GF-D8 (cell line): Measurements from ENCODE around the gene PKIB.
"Not testable (repeated sequence)": the region's sequence is repeated elsewhere in the genome, so short reads cannot be mapped to it uniquely, and the experiment has no call there.

ENCODE experiments used
- DNase-seq: peaks from one replicate; lab custom pipeline; 2025; lab: John Stamatoyannopoulos, UW

PKIB gene, protein sequence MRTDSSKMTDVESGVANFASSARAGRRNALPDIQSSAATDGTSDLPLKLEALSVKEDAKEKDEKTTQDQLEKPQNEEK

GRCh38 chr6:122609881-122610689 lies at the start of gene PKIB:
TSS of gene PKIB (plus strand) at chr6:122610405. CDS start at chr6:122717795, 107,390 bp downstream.
- DNase-seq, result no peak

DNA sequence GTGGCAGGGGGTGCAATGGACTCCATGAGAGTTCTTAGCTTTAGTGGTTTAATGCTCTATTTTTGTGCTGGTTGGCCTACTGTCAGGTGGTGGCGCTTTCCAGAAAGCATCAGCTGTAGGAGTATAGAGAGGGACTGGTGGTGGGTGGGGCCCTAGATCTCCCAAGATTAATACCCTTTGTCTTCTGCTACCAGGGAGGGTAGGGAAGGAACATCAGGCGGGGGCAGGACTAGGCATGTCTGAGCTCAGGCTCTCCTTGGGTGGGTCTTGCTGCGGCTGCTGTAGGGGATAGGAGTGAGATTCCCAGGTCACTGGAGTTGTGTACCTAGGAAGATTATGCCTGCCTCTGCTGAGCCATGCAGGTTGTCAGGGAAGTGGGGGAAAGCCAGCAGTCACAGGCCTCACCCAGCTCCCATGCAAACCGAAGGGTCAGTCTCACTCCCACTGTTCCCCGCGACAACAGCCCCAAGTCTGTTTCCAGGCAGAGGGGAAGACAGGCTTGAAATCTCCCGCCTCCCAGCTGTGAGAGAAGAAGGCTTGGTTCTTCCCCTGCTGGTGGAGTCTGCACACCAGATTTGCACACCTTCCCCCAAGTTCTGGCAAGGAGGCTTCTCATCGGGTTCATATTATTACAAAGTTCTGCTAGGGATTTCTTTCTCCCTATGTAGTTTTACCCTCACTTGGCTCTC lies 46.7 kb upstream of the PKIB start:
- no peak for DNase-seq

DNA sequence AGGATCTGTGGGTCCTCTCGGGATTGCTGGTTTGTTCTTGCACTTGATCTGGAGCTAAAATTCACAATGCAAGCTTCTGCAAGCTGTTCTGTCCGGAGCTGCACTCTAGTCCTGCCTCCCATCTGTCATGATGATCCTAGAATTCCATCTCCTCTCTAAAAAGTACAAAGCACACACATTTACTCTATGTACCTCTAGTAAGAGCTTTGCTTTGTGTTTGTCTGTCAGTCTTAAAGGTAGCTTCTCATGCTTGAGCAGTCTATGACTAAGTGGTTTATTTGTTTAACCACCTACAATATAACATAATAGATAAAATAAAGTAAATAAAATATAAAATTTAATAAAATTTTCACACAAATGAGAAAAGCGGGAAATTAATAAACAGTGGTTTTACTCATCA lies 46.0 kb upstream of the PKIB start:
- no peak for DNase-seq

GRCh38 chr6:122565708-122566107 lies 44.5 kb upstream of the PKIB start:
- DNase-seq, result no peak

- no peak for DNase-seq
Measured at GRCh38 chr6:122567034-122567433, 43.2 kb upstream of the PKIB start.

- no peak for DNase-seq
Measured at GRCh38 chr6:122568350-122568749, 41.9 kb upstream of the PKIB start.

GRCh38 chr6:122568797-122569221 lies 41.4 kb upstream of the PKIB start:
- DNase-seq, result no peak

GRCh38 chr6:122569230-122569771 lies 40.9 kb upstream of the PKIB start:
- DNase-seq, result no peak

- no peak for DNase-seq
Measured at GRCh38 chr6:122571888-122572287, 38.3 kb upstream of the PKIB start.

DNA sequence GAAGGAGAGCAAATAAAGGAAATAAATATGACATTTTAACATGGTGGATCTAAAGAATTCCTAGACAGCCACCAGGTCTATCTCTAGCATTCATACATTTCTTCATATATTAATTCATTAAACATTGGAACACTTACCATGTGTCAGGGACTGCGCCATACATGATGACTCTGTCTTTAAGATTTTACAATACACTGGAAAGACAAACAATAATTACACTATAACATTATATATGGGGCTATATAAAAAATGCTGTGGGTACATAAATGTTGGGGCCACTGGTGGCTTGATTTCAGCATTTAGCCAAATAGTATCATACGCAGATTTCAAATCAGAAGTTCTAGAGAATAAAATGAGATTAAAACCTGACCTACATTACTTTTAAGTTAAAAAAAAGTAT lies 33.3 kb upstream of the PKIB start:
- no peak for DNase-seq

DNA sequence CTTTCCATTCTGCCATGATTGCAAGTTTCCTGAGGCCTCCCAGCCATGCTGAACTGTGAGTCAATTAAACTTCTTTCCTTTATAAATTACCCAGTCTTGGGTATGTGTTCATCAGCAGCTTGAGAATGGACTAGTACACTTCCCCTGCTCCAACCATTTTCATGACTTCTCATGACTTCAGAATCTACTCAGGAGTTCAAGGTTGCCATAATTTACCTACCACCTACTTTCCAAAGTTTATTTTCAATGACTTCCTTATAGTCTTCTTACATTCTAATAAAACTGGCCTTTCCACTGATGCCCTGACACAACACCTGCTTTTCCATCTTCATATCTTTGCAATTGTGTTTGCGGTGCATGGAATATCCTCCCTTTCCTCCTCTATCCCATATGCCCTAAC lies 31.2 kb upstream of the PKIB start:
- DNase-seq, result no peak

DNA sequence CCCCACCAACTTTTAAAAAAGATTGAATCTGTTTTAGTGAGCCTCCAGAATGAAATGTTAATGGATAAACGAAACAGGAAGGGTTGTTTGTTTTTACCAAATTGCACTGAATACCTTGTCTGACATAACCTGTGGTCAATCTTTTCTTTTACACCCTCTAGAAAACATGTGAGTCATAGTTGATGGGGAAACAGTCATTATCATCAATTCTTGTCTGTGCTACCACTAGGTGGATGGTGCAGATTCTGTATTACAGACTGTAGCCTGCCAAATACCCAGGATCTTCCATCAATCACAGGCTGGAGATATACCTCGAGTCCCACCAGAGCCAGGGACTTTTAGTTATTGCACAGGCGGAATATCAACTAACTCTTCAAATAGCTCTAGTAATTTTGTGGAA lies 29.5 kb upstream of the PKIB start:
- no peak for DNase-seq

GRCh38 chr6:122589115-122589514 lies 21.1 kb upstream of the PKIB start:
- DNase-seq, result no peak

DNA sequence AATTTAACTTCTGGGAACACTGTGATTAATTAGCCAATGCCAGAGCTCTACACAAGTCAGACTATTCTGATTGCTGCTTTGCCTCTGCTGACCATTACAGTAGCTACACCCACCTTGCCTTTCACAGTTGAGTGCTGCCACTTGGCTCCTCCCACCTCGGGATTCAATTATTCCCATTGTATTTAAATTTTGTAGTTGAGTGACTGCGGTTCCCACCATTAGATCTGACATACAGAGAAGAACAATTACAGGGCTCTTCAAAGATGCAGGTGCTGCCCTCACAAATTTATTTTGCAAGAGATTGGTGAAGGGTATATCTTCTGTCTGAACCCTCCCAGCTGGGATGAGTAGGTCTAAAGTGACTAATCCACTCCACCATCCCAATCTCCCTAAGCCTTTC lies 11.9 kb upstream of the PKIB start:
- not testable (repeated sequence) for DNase-seq

DNA sequence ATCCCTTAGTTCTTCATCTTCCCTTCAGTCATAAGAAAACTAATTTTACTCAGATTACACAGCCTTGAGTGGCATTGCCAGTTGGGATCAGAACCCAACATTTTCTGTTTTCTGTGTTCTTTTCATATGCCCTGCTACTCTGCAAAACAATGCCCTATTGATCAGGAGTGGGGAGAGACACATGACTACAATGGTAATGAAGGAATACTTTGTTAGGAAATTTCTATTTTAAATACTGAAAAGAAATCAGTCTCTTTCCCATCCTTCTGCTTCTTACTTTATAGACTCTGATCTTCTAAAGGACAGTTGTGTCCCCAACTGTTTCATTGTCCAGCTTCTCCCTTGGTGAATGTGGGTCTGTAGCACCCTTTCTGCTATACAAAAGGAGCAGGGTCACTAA lies 5.5 kb upstream of the PKIB start:
- DNase-seq, result no peak

- no peak for DNase-seq
Measured at GRCh38 chr6:122610690-122611455, 668 bp downstream of the PKIB start.

DNA sequence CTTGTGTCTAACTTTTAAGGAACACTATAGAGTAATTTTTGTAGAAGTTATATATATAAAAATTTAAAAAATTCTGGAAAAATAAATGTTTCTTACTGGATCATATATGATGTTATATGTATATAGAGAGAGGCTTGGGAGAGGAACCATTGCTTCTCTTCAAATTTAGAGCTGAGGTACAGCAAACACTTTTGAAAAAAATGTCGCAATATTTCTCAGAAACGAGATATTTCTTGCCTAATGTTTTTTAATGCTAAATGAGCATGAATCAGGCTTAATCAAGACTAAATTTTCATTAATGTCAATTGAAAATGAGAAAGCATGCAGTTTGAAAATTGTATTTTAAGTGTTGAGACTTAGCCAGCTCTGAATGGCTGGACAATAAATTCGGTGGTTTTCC lies 2.6 kb downstream of the PKIB start:
- no peak for DNase-seq

DNA sequence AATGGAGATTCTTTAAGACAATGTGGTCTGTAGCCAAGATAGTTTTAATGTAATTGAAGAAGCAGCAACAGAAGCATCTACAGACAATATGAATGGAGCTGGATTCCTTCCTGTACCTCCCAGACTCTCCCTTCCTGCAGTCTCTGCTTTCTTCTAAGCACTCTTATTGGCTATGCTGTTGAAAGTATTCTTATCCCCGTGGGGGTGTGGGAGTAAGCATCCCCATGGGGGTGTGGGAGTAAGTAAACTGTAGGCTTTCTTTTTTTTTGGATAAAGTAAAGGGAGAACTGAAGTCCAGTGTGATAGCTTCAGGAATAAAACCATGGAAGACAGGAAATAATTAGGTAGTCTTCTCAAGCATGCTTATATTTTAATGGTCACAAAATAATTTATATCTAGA lies 4.1 kb downstream of the PKIB start:
- no peak for DNase-seq

DNA sequence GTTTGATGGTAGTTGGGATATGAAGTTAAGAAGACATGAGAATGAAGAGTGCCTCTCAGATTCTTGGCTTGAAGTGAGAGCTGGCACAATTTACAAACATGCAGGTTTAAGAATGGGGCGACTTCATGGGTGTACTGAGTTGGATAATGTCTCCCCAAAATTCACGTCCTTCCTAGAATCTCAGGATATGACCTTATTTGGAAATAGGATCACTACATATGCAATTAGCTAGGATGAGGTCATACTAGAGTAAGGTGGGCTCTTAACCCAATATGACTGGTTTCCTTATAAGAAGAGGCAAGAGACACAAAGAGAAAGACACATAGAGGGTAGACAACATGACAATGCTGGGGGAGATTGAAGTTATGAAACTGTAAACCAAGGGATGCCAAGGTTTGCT lies 5.2 kb downstream of the PKIB start:
- no peak for DNase-seq

GRCh38 chr6:122616877-122617276 lies 6.7 kb downstream of the PKIB start:
- no peak for DNase-seq

GRCh38 chr6:122619309-122619708 lies 9.1 kb downstream of the PKIB start:
- DNase-seq, result no peak

DNA sequence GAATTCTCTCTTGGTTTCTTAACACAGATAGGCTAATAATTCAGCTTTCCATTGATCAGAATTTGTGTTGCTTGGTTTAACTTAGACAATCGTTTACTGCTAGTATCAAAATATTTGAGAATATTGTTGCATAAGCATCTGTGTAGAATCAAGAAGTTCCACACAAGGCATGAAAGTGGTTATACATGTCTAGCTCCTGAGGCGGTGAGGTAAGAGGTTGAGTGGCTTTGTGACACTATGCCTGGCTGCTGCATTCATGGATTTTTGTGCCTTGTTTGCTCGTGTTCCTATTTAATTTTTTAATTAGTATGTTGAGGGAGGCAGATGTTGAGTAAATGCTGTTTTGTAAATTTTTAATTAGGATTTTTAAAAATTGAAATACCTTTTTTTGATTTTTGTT lies 10.2 kb downstream of the PKIB start:
- DNase-seq, result no peak
